ENCODE data around the gene PVRIG. TPM values are rescaled to one million over a fixed set of nuclear protein-coding genes. Genes with fewer than 3 reads are reported as not detected.
"Not testable (repeated sequence)": the region's sequence is repeated elsewhere in the genome, so short reads cannot be mapped to it uniquely, and the experiment has no call there.

PVRIG gene
- total and polyA plus RNA-seq, 9 of the 15 experiments (the other 6 are each of a cell fraction or from before 2014, with no cell fraction given), result 0.16 to 0.64 TPM; not detected in 7

DNA sequence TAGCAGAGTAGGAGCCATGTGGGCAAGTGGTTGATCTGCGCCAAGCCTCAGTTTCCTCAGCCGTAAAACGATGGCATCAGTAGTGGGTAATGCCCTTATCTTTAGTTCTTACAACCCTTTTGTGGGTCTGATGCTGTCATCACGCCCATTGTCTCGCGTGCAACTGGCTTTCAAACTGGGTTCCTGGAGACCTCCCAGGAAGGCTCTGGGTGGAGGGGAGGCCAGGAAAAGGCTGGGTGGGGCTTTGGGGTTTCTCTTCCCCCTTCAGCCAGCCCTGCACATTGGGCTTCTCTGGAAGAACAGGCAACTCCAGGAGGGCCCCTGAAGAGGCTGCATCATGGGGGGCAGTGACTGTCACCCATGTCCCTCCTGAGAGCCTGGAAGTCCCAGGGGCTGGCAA, 5.1 kb downstream of the PVRIG start:
- H3K9ac ChIP-seq (ENCODE audit: insufficient read depth in 1 of 2, low read depth in 2 of 2, low read length in 2 of 2); intact Hi-C loops (cut with micrococcal nuclease); H2AFZ ChIP-seq (ENCODE audit: low read depth, low read length); ATAC-seq; DNase-seq (ENCODE audit: extremely low read depth in 1 of 4, low spot score in 3 of 4); H3K27me3 ChIP-seq (ENCODE audit: control insufficient read depth in 2 of 2, insufficient read depth in 2 of 2, low read length in 2 of 2); H4K20me1 ChIP-seq (replicated peaks; ENCODE audit: control insufficient read depth, insufficient read depth, low read length); H3K27ac ChIP-seq (ENCODE audit: extremely low read depth, low read depth, low read length); BruUV-seq (replicated peaks); H3K36me3 ChIP-seq (ENCODE audit: control insufficient read depth, insufficient read depth, low read length); H3K4me3 ChIP-seq; CTCF ChIA-PET (ENCODE audit: low intra/inter-chr PET ratio); H3K9me1 ChIP-seq (ENCODE audit: control insufficient read depth, insufficient read depth, low read length); in situ Hi-C loops (cut with MboI); H3K9me3 ChIP-seq (replicated peaks; ENCODE audit: control insufficient read depth, insufficient read depth, low read depth, low read length); FAIRE-seq; H3K4me2 ChIP-seq (ENCODE audit: insufficient read depth, low read length); H3K79me2 ChIP-seq (ENCODE audit: control insufficient read depth, insufficient read depth, low read length): not testable (repeated sequence)
- WGBS (ENCODE audit: insufficient coverage, low coverage, missing lambda C conversion rate), result 82% methylated on average over 6 of the region's 6 CpGs
- H3K4me1 ChIP-seq (replicated peaks in 1 of 2; ENCODE audit: control insufficient read depth in 2 of 2, insufficient read depth in 2 of 2, low read length in 2 of 2), result peaks cover 8 to 25% of the 10 kb centered on the region in 2 experiments; a peak in 4 of 5 replicates
- POLR2A ChIA-PET, result interaction anchor here (0.6 kb wide), 1 partner anchor 124 kb away, joined by 4 read pairs; no protein-coding TSS in a partner anchor

DNA sequence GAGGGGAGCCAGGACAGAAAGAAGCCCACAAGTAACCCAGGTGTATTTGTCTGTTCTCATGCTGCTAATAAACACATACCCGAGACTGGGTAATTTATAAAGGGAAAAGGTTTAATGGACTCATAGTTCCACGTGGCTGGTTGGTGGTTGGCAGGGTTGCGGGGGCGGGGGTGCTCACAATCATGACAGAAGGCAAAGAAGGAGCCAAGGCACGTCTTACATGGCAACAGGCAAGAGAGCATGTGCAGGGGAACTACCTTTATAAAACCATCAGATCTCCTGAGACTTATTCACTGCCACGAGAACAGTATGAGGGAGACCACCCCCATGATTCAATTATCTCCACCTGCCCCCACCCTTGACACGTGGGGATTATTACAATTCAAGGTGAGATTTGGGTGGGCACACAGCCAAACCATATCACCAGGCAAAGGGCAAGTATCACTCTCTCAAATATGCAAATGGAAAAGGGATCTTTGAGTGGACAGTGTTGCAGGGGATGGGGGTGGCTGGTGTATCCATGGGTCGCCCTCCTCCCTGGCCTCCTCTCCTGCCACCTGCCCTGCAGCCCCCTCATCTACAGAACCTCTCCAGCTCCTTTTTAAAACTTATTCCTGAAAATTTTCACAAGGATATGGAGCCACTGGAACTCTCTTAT, 15.0 kb downstream of the PVRIG start:
- H3K9me3 ChIP-seq (replicated peaks; ENCODE audit: control insufficient read depth, insufficient read depth, low read depth, low read length); H3K9me1 ChIP-seq (ENCODE audit: control insufficient read depth, insufficient read depth, low read length); H3K27ac ChIP-seq (ENCODE audit: extremely low read depth, low read depth, low read length); intact Hi-C loops (cut with micrococcal nuclease); H3K9ac ChIP-seq (ENCODE audit: insufficient read depth in 1 of 2, low read depth in 2 of 2, low read length in 2 of 2); H3K4me1 ChIP-seq (replicated peaks in 1 of 2; ENCODE audit: control insufficient read depth in 2 of 2, insufficient read depth in 2 of 2, low read length in 2 of 2); H2AFZ ChIP-seq (ENCODE audit: low read depth, low read length); H3K27me3 ChIP-seq (ENCODE audit: control insufficient read depth in 2 of 2, insufficient read depth in 2 of 2, low read length in 2 of 2); FAIRE-seq; POLR2A ChIA-PET; H3K36me3 ChIP-seq (ENCODE audit: control insufficient read depth, insufficient read depth, low read length); H4K20me1 ChIP-seq (replicated peaks; ENCODE audit: control insufficient read depth, insufficient read depth, low read length); BruUV-seq (replicated peaks); ATAC-seq; CTCF ChIA-PET (ENCODE audit: low intra/inter-chr PET ratio); in situ Hi-C loops (cut with MboI); H3K4me3 ChIP-seq; H3K79me2 ChIP-seq (ENCODE audit: control insufficient read depth, insufficient read depth, low read length); H3K4me2 ChIP-seq (ENCODE audit: insufficient read depth, low read length): not testable (repeated sequence)
- peak in 1 of 2 experiments; percentile 81; a peak in 2 of 3 replicates for TF ChIP-seq CBX3 (IDR thresholded peaks at IDR 0.05; ENCODE audit: borderline replicate concordance in 1 of 2, low read length in 2 of 2)
- TF ChIP-seq NFIC (IDR thresholded peaks at IDR 0.05), result peak; percentile 59; the same call in 1 of the 2 replicates
- TF ChIP-seq, protein P1, sequence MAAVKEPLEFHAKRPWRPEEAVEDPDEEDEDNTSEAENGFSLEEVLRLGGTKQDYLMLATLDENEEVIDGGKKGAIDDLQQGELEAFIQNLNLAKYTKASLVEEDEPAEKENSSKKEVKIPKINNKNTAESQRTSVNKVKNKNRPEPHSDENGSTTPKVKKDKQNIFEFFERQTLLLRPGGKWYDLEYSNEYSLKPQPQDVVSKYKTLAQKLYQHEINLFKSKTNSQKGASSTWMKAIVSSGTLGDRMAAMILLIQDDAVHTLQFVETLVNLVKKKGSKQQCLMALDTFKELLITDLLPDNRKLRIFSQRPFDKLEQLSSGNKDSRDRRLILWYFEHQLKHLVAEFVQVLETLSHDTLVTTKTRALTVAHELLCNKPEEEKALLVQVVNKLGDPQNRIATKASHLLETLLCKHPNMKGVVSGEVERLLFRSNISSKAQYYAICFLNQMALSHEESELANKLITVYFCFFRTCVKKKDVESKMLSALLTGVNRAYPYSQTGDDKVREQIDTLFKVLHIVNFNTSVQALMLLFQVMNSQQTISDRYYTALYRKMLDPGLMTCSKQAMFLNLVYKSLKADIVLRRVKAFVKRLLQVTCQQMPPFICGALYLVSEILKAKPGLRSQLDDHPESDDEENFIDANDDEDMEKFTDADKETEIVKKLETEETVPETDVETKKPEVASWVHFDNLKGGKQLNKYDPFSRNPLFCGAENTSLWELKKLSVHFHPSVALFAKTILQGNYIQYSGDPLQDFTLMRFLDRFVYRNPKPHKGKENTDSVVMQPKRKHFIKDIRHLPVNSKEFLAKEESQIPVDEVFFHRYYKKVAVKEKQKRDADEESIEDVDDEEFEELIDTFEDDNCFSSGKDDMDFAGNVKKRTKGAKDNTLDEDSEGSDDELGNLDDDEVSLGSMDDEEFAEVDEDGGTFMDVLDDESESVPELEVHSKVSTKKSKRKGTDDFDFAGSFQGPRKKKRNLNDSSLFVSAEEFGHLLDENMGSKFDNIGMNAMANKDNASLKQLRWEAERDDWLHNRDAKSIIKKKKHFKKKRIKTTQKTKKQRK (IDR thresholded peaks at IDR 0.05; ENCODE audit: borderline replicate concordance, low read depth, low read length), result peak; percentile 50; the same call in 1 of the 2 replicates
- TF ChIP-seq, protein P2, sequence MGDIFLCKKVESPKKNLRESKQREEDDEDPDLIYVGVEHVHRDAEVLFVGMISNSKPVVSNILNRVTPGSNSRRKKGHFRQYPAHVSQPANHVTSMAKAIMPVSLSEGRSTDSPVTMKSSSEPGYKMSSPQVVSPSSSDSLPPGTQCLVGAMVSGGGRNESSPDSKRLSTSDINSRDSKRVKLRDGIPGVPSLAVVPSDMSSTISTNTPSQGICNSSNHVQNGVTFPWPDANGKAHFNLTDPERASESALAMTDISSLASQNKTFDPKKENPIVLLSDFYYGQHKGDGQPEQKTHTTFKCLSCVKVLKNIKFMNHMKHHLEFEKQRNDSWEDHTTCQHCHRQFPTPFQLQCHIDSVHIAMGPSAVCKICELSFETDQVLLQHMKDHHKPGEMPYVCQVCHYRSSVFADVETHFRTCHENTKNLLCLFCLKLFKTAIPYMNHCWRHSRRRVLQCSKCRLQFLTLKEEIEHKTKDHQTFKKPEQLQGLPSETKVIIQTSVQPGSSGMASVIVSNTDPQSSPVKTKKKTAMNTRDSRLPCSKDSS (IDR thresholded peaks at IDR 0.05; ENCODE audit: low read depth, partially characterized antibody), result peak; percentile 14
- peak; percentile 100 for TF ChIP-seq ZNF431 (CRISPR knock-in tag; IDR thresholded peaks at IDR 0.05)
- 0 out of 2 replicates have a peak, but pooled peaks have one; percentile 8 for TF ChIP-seq EGR1 (conservative IDR thresholded peaks at IDR 0.05)
- peak; percentile 74; the same call in 1 of the 2 replicates for TF ChIP-seq TRIM28 (IDR thresholded peaks at IDR 0.05)
- TF ChIP-seq ZFP36 (IDR thresholded peaks at IDR 0.05; ENCODE audit: low read depth, low read length, partially characterized antibody), result peak; percentile 77
- TF ChIP-seq TRIM24 (IDR thresholded peaks at IDR 0.05), result peak; percentile 45 to 48; a peak in 2 of 4 replicates
- 31% methylated on average over 8 of the region's 8 CpGs for WGBS (ENCODE audit: insufficient coverage, low coverage, missing lambda C conversion rate)
- peak in 1 of 4 experiments; percentile 39 for DNase-seq (ENCODE audit: extremely low read depth in 1 of 4, low spot score in 3 of 4)

Data from K562 (cell line).